ENCODE results near the gene CYB561. TPM values are rescaled to one million over a fixed set of nuclear protein-coding genes. Genes with fewer than 3 reads are reported as not detected.

CYB561 gene
- total RNA-seq, 1 donor from 2014 or later, result 8.1 TPM

DNA sequence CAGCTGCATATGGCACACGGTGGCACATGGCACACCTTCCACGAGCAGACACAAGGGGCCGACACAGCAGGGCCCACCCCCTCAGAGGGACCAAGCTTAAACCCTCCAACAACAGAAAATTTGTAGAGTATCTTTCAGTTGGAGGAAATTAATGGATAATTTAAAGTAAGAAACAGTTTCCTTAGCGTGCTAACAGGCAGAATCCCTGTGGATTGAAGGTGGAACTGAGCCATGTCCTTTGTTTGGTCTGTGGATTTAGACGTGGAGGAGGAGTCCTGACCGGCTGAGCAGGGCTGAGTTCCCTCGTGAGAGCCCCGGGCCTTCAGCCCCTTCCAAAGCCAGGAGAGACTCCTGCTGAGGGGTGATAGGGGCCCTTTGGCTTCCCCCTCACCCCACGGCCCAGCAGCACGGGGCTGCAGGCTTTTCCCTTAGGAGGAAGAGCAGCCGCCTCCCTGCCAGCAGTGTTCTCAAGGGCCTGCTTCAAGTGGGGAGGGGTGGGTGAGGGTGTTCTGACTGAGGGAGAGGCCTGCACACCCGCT lies 1.4 kb upstream of the CYB561 start:
- Mint-ChIP-seq H3K9me3 (ENCODE audit: unreplicated experiment) (no peaks in the 10 kb centered on the region), H3K36me3 (ENCODE audit: low read depth, unreplicated experiment) (peaks cover 4% of the 10 kb centered on the region), H3K27me3 (ENCODE audit: low read depth, unreplicated experiment) (peaks cover 25% of the 10 kb centered on the region), H3K4me3 (ENCODE audit: unreplicated experiment) (peak overlapping the region; percentile 64), H3K4me1 (ENCODE audit: low read depth, unreplicated experiment) (peaks cover 8% of the 10 kb centered on the region), H3K27ac (ENCODE audit: unreplicated experiment) (no peak overlapping the region)
- Histone ChIP-seq H3K4me1 (ENCODE audit: insufficient read depth, low read length) (peaks cover 22% of the 10 kb centered on the region), H4K20me1 (ENCODE audit: insufficient read depth, low read length) (no peaks in the 10 kb centered on the region), H3K4me2 (ENCODE audit: low read length) (no peak overlapping the region), H3K9me3 (ENCODE audit: insufficient read depth, low read depth, low read length) (no peaks in the 10 kb centered on the region), H3K79me2 (ENCODE audit: insufficient read depth, low read length) (no peaks in the 10 kb centered on the region), H3K4me3 (ENCODE audit: insufficient read depth, low read depth, low read length) (no peak overlapping the region), H3K36me3 (ENCODE audit: insufficient read depth, low read length) (no peaks in the 10 kb centered on the region), H3K9ac (ENCODE audit: low read length) (no peak overlapping the region), H3K27me3 (ENCODE audit: insufficient read depth, low read length) (no peaks in the 10 kb centered on the region), H2AFZ (ENCODE audit: low read depth, low read length) (no peak overlapping the region), H3K27ac (ENCODE audit: low read depth, low read length) (no peak overlapping the region)
- DNase-seq (ENCODE audit: low read depth), result no peak
- FAIRE-seq, result no peak
- no peak for TF ChIP-seq EZH2 (IDR thresholded peaks at IDR 0.05; ENCODE audit: insufficient read depth, low read length)
- TF ChIP-seq, protein P1, sequence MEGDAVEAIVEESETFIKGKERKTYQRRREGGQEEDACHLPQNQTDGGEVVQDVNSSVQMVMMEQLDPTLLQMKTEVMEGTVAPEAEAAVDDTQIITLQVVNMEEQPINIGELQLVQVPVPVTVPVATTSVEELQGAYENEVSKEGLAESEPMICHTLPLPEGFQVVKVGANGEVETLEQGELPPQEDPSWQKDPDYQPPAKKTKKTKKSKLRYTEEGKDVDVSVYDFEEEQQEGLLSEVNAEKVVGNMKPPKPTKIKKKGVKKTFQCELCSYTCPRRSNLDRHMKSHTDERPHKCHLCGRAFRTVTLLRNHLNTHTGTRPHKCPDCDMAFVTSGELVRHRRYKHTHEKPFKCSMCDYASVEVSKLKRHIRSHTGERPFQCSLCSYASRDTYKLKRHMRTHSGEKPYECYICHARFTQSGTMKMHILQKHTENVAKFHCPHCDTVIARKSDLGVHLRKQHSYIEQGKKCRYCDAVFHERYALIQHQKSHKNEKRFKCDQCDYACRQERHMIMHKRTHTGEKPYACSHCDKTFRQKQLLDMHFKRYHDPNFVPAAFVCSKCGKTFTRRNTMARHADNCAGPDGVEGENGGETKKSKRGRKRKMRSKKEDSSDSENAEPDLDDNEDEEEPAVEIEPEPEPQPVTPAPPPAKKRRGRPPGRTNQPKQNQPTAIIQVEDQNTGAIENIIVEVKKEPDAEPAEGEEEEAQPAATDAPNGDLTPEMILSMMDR (IDR thresholded peaks at IDR 0.05; ENCODE audit: insufficient read depth, low read depth, low read length), result no peak

DNA sequence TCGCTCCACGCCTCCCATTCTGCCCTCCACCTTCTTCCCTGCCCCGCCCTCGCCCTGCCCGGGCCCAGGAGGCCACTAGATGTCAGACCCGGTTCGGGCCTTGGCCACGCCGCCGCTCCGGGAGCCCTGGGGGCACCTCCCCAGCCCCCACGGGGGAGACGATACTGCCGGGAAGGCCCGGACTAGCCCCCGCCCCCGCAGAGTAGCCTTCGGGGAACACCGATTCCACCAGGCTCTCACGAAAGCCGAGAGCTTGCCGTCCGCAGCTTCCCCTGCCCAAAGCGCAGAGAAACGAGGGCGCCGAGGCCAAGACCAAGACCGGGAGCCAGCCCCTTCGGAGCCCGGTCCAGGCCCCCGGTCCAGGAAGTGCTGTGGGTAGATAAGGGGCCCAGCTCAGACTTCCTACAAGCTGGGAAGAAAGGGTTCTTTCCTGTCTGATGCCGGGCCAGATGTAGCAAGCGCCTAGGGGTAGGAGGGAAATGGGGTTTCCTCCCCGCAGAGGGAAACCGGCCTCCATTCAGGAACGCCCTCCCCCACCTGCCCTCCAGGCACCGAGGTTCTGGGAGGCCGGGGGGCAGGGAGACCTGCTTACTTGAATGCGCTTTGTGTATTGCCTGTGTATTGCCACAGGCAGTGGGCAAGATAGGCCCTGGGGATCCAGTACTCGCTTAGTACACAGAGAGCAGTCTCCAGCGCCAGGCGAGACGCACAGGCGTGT lies 806 bp upstream of the CYB561 start:
- Histone ChIP-seq H3K4me3 (ENCODE audit: insufficient read depth, low read depth, low read length) (peak overlapping the region; percentile 48), H3K79me2 (ENCODE audit: insufficient read depth, low read length) (no peaks in the 10 kb centered on the region), H3K4me2 (ENCODE audit: low read length) (peak overlapping the region; percentile 89), H2AFZ (ENCODE audit: low read depth, low read length) (peak overlapping the region; percentile 74), H3K9ac (ENCODE audit: low read length) (peak overlapping the region; percentile 66), H3K27me3 (ENCODE audit: insufficient read depth, low read length) (no peaks in the 10 kb centered on the region), H4K20me1 (ENCODE audit: insufficient read depth, low read length) (no peaks in the 10 kb centered on the region), H3K4me1 (ENCODE audit: insufficient read depth, low read length) (peaks cover 22% of the 10 kb centered on the region), H3K36me3 (ENCODE audit: insufficient read depth, low read length) (no peaks in the 10 kb centered on the region), H3K9me3 (ENCODE audit: insufficient read depth, low read depth, low read length) (no peaks in the 10 kb centered on the region), H3K27ac (ENCODE audit: low read depth, low read length) (peak overlapping the region; percentile 4)
- H3K27me3 Mint-ChIP-seq (ENCODE audit: low read depth, unreplicated experiment), result peaks cover 23% of the 10 kb centered on the region
- FAIRE-seq (no peak), DNase-seq (ENCODE audit: low read depth) (no peak)
- peaks cover 8% of the 10 kb centered on the region for H3K4me1 Mint-ChIP-seq (ENCODE audit: low read depth, unreplicated experiment)
- no peak overlapping the region for H3K27ac Mint-ChIP-seq (ENCODE audit: unreplicated experiment)
- H3K9me3 Mint-ChIP-seq (ENCODE audit: unreplicated experiment), result no peaks in the 10 kb centered on the region
- TF ChIP-seq, protein P1 (IDR thresholded peaks at IDR 0.05; ENCODE audit: insufficient read depth, low read depth, low read length), result no peak
- TF ChIP-seq EZH2 (IDR thresholded peaks at IDR 0.05; ENCODE audit: insufficient read depth, low read length), result no peak
- H3K36me3 Mint-ChIP-seq (ENCODE audit: low read depth, unreplicated experiment), result peaks cover 4% of the 10 kb centered on the region
- peak overlapping the region; percentile 64 for H3K4me3 Mint-ChIP-seq (ENCODE audit: unreplicated experiment)

DNA sequence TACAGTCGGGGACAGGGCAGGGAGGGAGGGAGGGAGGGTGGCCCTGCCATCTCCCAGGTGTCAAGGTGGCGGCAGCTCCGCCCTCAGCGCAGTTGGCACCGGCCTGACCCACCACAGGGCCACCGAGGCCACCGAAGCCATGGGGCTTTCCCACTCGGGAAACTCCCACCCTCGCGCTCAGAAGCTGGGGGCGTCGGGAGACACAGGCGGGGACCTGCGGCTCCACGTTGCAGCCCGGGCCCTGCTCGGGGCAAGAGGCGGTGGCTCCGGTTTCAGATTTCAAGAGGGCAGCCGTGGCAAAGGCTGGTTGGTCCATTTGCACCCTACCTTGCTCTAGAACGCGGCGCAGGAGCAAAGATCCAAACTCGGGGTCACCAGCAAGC lies 544 bp downstream of the CYB561 start:
- H3K9me3 ChIP-seq (ENCODE audit: insufficient read depth, low read depth, low read length), result no peaks in the 10 kb centered on the region
- DNase-seq (ENCODE audit: low read depth) (peak; percentile 19), FAIRE-seq (no peak)
- H3K36me3 Mint-ChIP-seq (ENCODE audit: low read depth, unreplicated experiment), result peaks cover 4% of the 10 kb centered on the region
- H3K4me3 ChIP-seq (ENCODE audit: insufficient read depth, low read depth, low read length), result peak overlapping the region; percentile 42
- H2AFZ ChIP-seq (ENCODE audit: low read depth, low read length), result peak overlapping the region; percentile 88
- peaks cover 8% of the 10 kb centered on the region for H3K4me1 Mint-ChIP-seq (ENCODE audit: low read depth, unreplicated experiment)
- peak overlapping the region; percentile 76 for H3K4me3 Mint-ChIP-seq (ENCODE audit: unreplicated experiment)
- H3K79me2 ChIP-seq (ENCODE audit: insufficient read depth, low read length), result no peaks in the 10 kb centered on the region
- H3K4me1 ChIP-seq (ENCODE audit: insufficient read depth, low read length), result peaks cover 21% of the 10 kb centered on the region
- no peak overlapping the region for H3K27ac Mint-ChIP-seq (ENCODE audit: unreplicated experiment)
- no peaks in the 10 kb centered on the region for H3K36me3 ChIP-seq (ENCODE audit: insufficient read depth, low read length)
- TF ChIP-seq EZH2 (IDR thresholded peaks at IDR 0.05; ENCODE audit: insufficient read depth, low read length), result no peak
- TF ChIP-seq, protein P1 (IDR thresholded peaks at IDR 0.05; ENCODE audit: insufficient read depth, low read depth, low read length), result no peak
- peaks cover 17% of the 10 kb centered on the region for H3K27me3 Mint-ChIP-seq (ENCODE audit: low read depth, unreplicated experiment)
- no peaks in the 10 kb centered on the region for H3K9me3 Mint-ChIP-seq (ENCODE audit: unreplicated experiment)
- H3K27ac ChIP-seq (ENCODE audit: low read depth, low read length), result no peak overlapping the region
- no peaks in the 10 kb centered on the region for H3K27me3 ChIP-seq (ENCODE audit: insufficient read depth, low read length)
- H4K20me1 ChIP-seq (ENCODE audit: insufficient read depth, low read length), result no peaks in the 10 kb centered on the region
- peak overlapping the region; percentile 61 for H3K9ac ChIP-seq (ENCODE audit: low read length)
- H3K4me2 ChIP-seq (ENCODE audit: low read length), result peak overlapping the region; percentile 89
